GM13977 (cell line): Measurements from ENCODE around the gene PHYHIPL.
A peak's percentile ranks its signal among the peaks of the same experiment; 100 is the strongest.

Experiments
- DNase-seq: peaks from one replicate; pipeline ENCODE4 v3.0.0; 2012; ENCODE audit warnings: low spot score
- CTCF ChIP-seq: IDR thresholded peaks from 2 replicates; pipeline ENCODE4 v1.5.1; 2012; ENCODE audit warnings: mild to moderate bottlenecking, control low read depth; ENCODE audit not compliant: insufficient read depth; ENCODE audit errors: extremely low read depth, missing control alignments
- in situ Hi-C: fragments of 300-500 bp; cut with MboI; formaldehyde crosslinking; loops from one replicate; pipeline ENCODE4 v1.12.0; 2022; ENCODE audit warnings: low sequenced_read_pairs, low pct_unique_long_range_greater_than_20kb, mixed read lengths, inconsistent platforms; ENCODE audit not compliant: unreplicated experiment

The PHYHIPL gene

DNA sequence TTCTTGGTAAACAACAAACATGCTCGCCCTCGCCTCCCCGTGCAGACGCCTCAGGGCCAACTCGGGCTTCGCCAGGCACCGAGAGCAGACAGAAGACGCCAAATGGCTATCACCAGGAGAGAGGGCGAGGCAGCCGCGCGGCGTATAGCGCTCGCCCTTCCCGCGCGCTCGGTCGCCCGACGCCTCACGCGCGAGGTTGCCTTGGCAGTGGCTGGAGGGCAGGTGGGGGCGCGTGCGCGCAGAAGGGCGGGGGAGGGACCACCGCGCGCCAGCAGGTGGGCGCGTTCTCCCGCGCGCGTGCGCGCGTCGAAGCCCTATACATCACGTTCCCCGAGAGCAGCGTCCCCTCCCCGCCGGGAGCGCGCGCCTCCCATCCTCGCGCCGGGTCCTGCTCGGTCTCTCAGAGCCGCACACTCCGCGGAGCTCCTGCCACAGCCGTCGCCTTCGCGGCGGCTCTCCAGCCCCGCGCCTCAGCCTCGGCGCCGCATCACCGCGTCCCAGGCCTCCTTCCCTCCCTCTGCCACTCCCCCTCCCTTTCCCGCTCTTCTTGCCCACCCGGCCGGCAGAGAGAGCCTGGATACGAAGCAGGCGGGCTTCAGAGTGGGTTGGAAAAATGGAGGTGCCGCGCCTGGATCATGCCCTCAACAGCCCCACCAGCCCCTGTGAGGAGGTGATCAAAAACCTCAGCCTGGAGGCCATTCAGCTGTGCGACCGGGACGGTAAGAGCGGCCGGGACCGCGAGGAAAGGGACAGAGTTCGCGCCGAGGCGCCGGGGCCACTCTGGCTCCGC lies at the start of gene PHYHIPL:
Gene PHYHIPL (plus strand): TSS at position 403 of the 790 bp plus-strand sequence. CDS start 211 bp downstream, at position 614.
- TF ChIP-seq CTCF = no peak
- peak; percentile 24 for DNase-seq
- in situ Hi-C loops = no loop called here

DNA sequence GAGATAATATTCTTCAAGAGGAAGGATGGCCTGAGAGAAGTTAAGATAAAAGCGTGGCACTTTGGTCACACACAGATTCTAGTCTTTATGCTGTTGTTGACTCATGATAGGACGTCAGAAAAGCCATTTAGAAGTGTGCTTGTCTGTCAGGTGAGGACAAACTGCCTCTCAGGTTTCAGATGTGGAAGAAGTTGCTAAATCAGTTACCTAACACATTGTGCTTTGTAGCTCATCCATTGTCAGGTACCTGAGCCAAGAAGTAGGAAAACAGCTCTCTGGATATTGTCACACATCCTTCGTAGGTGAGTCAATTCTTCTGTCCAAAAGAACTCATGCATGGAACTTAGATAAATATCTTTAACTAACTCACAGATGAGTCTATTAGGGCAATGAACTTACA lies 49.5 kb upstream of the PHYHIPL start:
- DNase-seq = no peak
- no peak for TF ChIP-seq CTCF
- in situ Hi-C loops = no loop called here

DNA sequence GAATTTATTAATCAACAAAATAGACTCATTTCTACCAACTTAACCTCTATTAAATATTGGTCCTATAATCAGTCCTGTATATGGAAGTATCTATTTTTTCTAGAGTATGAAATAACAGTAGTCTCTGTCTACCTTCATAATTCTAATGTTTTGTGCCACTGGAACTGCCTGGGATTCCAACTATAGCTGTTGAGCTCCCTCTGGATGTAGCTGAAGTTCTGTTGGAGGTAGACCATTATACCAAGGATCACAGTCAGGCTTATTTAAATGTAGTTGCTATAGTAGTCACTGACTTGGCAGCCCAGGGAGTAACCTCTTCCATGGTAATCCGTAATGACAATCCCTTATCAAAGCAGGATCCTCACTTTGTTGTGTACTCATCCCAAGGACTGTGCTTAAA lies 48.5 kb upstream of the PHYHIPL start:
- DNase-seq = no peak
- no peak for TF ChIP-seq CTCF
- in situ Hi-C loops = no loop called here

DNA sequence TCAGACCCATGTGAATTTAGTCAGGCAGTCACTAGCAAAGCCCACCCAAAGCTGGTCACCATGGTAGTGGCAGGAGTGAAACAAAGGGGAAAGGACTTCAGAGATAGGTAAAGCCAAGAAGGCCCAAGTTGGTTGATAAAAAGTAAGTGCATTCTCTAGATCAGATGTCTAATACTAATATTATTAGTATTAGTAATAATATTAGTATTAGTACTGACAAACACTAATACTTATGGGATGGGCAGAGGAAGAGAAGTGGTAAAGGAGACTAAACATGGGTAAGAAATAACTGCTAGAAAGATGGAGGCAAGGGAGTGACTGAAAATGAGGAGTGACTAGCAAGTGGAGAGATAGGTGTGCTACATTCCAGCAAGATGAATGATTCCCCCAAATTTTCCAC lies 46.6 kb upstream of the PHYHIPL start:
- no peak for TF ChIP-seq CTCF
- in situ Hi-C loops = no loop called here
- DNase-seq = no peak

- DNase-seq = no peak
- no peak for TF ChIP-seq CTCF
- in situ Hi-C loops = no loop called here
These were observed 44.8 kb upstream of the PHYHIPL start for GRCh38 chr10:59131666-59132065.

DNA sequence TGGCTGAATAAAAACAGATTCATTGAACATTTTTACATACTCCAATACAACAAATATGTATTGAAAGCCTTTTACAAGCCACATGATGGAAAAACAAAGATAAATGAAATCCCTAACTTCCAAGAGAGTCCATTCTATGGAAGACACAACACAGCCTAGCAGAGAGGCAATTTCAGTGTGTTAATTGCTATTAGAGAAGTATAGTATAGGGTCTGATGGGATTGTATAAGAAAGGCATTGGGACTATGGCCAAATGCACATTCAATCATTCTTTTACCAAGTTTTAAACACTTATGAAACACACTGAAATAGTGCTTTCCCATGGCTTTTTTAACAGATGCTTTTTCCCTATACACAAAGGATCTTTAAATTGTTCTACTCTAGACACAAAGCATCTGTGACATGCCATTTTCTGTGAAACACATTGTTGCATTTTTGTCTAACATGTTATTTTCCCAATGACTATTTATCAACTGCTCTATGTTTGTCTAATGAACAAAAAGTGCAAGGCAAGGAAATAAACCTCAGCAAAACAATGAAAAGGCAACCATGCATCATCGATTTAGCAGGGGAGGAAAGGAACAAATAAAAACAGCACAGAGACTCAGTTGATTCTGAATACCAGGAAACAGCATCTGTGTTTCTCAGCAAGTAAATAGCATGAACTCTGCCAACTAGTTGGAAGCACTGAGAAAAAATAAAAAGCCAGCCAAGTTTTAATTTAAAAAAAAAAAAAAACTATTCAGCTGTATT lies 42.4 kb upstream of the PHYHIPL start:
- no peak for DNase-seq
- TF ChIP-seq CTCF = no peak
- in situ Hi-C loops = no loop called here
